HG03469 (cell line): ENCODE data around the gene LRRC34.

Experiments
- ATAC-seq: cut with Tn5 transposase; IDR thresholded peaks from one replicate; pipeline ENCODE4 v1.9.1; 2021; ENCODE audit warnings: mild to moderate bottlenecking, moderate library complexity, moderate number of reproducible peaks; ENCODE audit not compliant: unreplicated experiment

The LRRC34 gene

GRCh38 chr3:169815590-169816150 is 3.0 kb upstream of the LRRC34 start:
- no peak for ATAC-seq

GRCh38 chr3:169813757-169814517 is 1.2 kb upstream of the LRRC34 start:
- peak; percentile 94 for ATAC-seq

- no peak for ATAC-seq
Measured at GRCh38 chr3:169813278-169813677, 574 bp upstream of the LRRC34 start.

GRCh38 chr3:169811631-169812331 is 923 bp downstream of the LRRC34 start:
- no peak for ATAC-seq

GRCh38 chr3:169809230-169809795 is 3.4 kb downstream of the LRRC34 start:
- ATAC-seq: no peak

- no peak for ATAC-seq
Measured at GRCh38 chr3:169804681-169805080, 8.0 kb downstream of the LRRC34 start.

- ATAC-seq: no peak
Measured at GRCh38 chr3:169792359-169792758, 20.3 kb downstream of the LRRC34 start.

GRCh38 chr3:169790687-169791429 is 21.8 kb downstream of the LRRC34 start:
- no peak for ATAC-seq

GRCh38 chr3:169790219-169790618 is 22.5 kb downstream of the LRRC34 start:
- no peak for ATAC-seq

GRCh38 chr3:169787791-169788190 is 24.9 kb downstream of the LRRC34 start:
- ATAC-seq: no peak

- no peak for ATAC-seq
Measured at GRCh38 chr3:169787120-169787519, 25.6 kb downstream of the LRRC34 start.

- no peak for ATAC-seq
Measured at GRCh38 chr3:169781209-169781855, 31.4 kb downstream of the LRRC34 start.

GRCh38 chr3:169780742-169781141 is 32.0 kb downstream of the LRRC34 start:
- ATAC-seq: no peak

GRCh38 chr3:169777822-169778221 is 34.9 kb downstream of the LRRC34 start:
- ATAC-seq: no peak

GRCh38 chr3:169774186-169774585 is 38.5 kb downstream of the LRRC34 start:
- no peak for ATAC-seq

GRCh38 chr3:169772897-169773816 is 39.5 kb downstream of the LRRC34 start, which contains the start of gene MYNN:
Gene MYNN, plus strand, starts transcription at chr3:169773396. Its CDS starts 900 bp downstream, at chr3:169774296.
- peak; percentile 64 for ATAC-seq

GRCh38 chr3:169772305-169772896 is 40.3 kb downstream of the LRRC34 start:
- peak; percentile 1 for ATAC-seq

- ATAC-seq: peak; percentile 21
Measured at GRCh38 chr3:169771497-169772304, 41.0 kb downstream of the LRRC34 start.
